ENCODE results near the gene HSF4.

GRCh38 chr16:67183627-67184452 is 19.3 kb downstream of the HSF4 start, which contains the start of gene MATCAP1:
- TF ChIP-seq POLR2A (IDR thresholded peaks at IDR 0.05) = peak in 2 of 4 donors; percentile 45 to 63
- TF ChIP-seq, protein P1, sequence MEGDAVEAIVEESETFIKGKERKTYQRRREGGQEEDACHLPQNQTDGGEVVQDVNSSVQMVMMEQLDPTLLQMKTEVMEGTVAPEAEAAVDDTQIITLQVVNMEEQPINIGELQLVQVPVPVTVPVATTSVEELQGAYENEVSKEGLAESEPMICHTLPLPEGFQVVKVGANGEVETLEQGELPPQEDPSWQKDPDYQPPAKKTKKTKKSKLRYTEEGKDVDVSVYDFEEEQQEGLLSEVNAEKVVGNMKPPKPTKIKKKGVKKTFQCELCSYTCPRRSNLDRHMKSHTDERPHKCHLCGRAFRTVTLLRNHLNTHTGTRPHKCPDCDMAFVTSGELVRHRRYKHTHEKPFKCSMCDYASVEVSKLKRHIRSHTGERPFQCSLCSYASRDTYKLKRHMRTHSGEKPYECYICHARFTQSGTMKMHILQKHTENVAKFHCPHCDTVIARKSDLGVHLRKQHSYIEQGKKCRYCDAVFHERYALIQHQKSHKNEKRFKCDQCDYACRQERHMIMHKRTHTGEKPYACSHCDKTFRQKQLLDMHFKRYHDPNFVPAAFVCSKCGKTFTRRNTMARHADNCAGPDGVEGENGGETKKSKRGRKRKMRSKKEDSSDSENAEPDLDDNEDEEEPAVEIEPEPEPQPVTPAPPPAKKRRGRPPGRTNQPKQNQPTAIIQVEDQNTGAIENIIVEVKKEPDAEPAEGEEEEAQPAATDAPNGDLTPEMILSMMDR (IDR thresholded peaks at IDR 0.05) = peak in 1 of 6 experiments; percentile 7

All from esophagus squamous epithelium (tissue), 4 donors.